Choroid plexus epithelial cell (primary cell): ENCODE data around the gene B3GNT3.

ENCODE experiments used
- DNase-seq: peaks from one replicate; pipeline ENCODE4 v3.0.0-alpha.2; 2010; ENCODE audit warnings: low read depth
- H3K4me3 ChIP-seq: 2 replicates; pipeline ENCODE4 v1.5.1; 2011; ENCODE audit warnings: low read depth, mild to moderate bottlenecking, control low read depth, low read length, moderate library complexity
- CTCF ChIP-seq: conservative IDR thresholded peaks from 2 replicates; pipeline ENCODE4 v1.5.1; 2011; ENCODE audit warnings: low read depth, mild to moderate bottlenecking, control low read depth, inconsistent platforms, low read length, moderate library complexity

The B3GNT3 gene

GRCh38 chr19:17811681-17812080 lies 16.7 kb downstream of the B3GNT3 start:
- DNase-seq = no peak
- no peak for TF ChIP-seq CTCF
- no peak overlapping the region for H3K4me3 ChIP-seq

DNA sequence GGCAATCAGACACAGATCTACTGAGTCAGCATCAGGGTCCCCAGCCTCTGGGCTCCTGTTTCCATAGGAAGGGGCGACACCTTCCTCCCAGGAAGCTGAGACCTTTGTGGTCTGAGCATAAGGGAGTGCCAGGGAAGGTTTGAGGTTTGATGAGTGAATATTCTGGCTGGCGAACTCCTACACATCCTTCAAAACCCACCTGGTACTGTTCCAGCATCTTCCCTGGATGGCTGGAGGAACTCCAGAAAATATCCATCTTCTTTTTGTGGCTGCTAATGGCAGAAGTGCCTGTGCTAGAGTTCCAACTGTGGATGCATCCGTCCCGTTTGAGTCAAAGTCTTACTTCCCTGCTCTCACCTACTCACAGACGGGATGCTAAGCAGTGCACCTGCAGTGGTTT lies 17.2 kb downstream of the B3GNT3 start:
- no peak for TF ChIP-seq CTCF
- no peak overlapping the region for H3K4me3 ChIP-seq
- DNase-seq = no peak

DNA sequence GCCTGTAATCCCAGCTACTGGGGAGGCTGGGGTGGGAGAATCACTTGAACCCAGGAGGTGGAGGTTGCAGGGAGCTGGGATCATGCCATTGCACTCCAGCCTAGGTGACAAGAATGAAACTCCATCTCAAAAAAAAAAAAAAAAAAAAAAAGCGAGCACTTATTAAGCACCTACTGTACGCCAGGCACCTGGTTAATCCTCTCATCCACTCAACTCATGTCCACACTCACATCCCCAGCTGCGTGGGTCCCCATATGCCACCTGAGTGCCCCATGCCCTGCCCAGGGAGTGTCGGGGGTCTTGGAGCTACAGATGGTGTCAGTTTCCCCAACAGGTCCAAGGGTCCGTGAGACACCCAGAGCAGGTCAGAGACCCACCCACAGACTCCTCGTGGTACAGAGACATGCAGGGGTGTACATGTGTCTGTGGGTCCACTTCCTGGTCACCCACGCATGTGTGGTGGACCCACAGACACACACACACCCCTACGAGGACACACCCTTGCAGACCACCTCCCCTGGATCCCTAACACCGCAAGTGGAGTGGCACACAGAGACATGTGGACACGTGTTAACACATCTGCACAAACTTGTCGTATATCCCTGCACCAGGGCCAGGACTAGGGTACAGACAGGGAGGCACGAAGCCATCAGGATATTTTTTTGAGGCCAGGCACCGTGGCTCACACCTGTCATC lies 22.9 kb downstream of the B3GNT3 start:
- TF ChIP-seq CTCF = no peak
- no peak for DNase-seq
- H3K4me3 ChIP-seq = no peak overlapping the region

DNA sequence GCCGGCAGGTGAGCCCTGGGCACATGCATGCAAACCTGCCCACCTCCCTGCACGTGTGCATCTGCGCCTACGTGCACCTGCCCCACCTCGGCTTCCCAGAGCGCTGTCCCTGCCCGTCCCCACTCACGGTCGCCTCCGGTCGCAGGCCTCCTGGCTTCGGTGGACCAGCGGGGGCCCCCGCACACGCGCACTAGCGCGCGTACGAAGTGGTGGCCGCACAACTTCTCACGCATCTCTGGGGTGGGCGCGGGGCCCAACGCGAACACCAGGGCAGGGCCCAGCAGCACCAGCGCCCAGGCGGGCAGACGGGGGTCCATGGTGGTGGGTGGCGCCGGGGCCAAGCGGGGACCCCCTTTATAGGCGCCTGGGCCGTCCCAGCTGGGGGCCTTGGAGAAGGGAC lies 26.3 kb downstream of the B3GNT3 start, which contains the start of gene INSL3:
TSS of gene INSL3 (minus strand) at position 330 of the 400 bp plus-strand sequence. CDS start at position 317, 13 bp downstream.
- no peak within 1 kb of the TSS for H3K4me3 ChIP-seq
- DNase-seq = no peak
- TF ChIP-seq CTCF = no peak

- no peak overlapping the region for H3K4me3 ChIP-seq
- no peak for DNase-seq
- no peak for TF ChIP-seq CTCF
Measured at GRCh38 chr19:17824339-17824738, 29.4 kb downstream of the B3GNT3 start.

GRCh38 chr19:17826508-17827056 lies 31.6 kb downstream of the B3GNT3 start:
- no peak for TF ChIP-seq CTCF
- H3K4me3 ChIP-seq = no peak overlapping the region
- DNase-seq = no peak
